ENCODE measurements around the gene IPO8. TPM values are rescaled to one million over a fixed set of nuclear protein-coding genes. Genes with fewer than 3 reads are reported as not detected.
A peak's percentile ranks its signal among the peaks of the same experiment; 100 is the strongest.
"Not testable (repeated sequence)": the region's sequence is repeated elsewhere in the genome, so short reads cannot be mapped to it uniquely, and the experiment has no call there.

Gene IPO8
- total RNA-seq, 1 experiment from 2014 or later: 27.4 TPM

DNA sequence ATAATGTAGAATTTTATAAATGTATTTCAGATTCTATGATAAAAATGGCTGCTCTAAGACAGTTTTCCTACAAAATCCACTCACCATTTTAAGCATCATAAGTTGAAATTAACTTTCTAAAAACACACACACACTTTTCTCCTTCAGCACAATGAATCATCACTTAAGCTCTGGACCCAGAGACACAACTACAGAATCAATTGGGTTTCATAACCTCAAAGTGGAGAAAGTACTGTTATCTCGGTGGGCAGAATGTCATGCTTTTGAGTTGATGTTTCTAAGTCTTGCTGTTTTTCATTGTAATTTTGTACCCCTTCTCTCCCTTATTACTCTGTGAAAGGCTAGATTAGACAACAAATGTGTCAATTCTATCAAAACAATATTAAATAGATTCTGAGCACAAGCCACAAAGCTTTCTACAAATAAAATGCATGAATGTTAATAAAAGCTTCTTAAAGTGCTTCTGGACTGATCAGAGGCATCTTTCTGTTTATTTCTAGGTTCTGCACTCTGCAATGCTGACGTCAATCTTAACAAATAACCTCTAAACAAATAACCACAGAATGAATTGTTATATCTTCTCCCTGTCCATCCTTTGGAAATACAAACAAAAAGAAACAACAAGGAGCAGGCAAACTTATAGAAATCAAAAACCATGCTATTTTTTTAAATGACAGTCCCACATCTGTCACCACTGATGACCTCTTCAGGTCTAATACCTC is 8.2 kb downstream of the IPO8 start:
- DNase-seq (ENCODE audit: low spot score): no peak

DNA sequence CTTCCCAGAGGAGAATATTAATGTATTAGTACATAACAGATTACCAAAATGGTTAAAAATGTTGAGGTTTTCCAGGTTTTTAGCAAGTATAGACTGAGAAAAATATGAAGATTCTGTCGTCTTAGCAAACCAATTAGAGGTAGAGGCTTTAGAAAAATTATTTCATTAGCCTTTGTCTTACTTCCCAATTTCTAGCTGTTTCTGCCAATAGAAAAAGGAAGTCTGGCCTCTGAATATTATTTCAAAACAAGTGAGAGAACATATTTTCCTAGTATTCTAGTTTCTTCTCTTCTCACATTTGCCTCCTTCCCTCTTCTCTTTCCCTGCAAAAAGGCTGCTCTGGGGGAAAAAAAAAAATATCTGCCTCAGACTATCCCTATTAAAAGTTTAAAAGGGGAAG is 16.4 kb downstream of the IPO8 start:
- no peak for DNase-seq (ENCODE audit: low spot score)

DNA sequence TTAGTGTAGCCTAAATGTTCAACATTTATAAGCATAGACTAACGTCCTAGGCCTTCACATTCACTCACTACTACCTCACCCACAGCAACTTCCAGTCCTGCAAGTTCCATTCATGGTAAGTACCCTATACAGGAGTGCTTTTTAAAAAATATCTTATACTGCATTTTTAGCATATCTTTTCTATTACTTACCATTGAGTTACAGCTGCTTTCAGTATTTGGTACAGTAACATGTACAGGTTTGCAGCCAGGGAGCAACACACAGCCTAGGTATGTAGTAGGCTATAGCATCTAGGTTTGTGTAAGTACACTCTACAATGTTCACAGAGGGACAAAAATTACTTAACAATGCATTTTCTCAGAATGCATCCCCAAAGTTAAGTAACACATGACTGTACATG is 17.4 kb downstream of the IPO8 start:
- no peak for DNase-seq (ENCODE audit: low spot score)

DNA sequence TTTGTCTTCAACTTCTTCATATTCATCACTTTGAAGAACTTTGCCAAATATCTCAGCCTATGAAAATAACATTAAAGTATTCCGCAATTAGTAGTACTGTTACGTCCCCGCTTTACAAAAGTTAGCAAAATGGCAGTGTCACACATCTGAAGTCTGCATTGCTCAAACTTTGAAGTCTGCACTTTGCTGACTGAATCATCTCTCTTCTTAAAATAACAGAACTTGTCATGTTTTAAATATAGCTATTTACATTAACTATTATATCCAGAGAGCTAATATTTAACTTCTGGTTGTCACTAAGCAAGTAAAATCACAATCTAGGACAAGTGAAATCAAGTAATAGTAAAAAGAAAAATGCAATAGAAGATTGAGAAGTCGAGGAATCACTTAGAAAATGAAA is 34.5 kb downstream of the IPO8 start:
- no peak for DNase-seq (ENCODE audit: low spot score)

DNA sequence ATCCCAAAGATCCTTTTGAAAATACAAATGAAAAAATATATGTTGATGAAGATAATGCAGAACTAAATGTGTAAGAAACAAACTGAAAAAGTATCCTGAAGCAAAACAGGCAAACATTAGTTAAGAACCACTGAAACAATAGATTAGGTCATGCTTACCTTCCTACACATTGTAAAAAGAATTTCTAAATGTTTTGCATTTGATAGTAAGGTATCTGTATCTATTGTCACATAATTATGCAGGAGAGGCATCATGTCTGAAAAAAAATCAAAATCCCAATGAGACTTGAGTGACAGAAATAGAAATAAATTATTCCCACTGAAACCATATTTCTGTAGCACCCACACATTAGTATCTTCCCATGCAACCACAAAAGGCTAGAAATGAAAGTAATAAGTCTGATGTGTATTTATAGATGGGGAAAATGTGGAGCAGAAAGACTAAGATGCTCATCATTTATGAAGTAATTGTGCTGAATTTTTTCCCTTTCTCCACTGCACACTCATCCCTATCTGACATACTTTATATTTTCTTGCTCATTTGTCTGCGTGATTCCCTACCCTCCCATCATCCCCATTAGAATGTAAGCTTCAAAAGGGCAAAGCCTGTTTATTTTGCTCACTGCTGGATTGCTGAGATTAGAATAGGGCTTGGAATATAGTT is 43.5 kb downstream of the IPO8 start:
- DNase-seq (ENCODE audit: low spot score): no peak

DNA sequence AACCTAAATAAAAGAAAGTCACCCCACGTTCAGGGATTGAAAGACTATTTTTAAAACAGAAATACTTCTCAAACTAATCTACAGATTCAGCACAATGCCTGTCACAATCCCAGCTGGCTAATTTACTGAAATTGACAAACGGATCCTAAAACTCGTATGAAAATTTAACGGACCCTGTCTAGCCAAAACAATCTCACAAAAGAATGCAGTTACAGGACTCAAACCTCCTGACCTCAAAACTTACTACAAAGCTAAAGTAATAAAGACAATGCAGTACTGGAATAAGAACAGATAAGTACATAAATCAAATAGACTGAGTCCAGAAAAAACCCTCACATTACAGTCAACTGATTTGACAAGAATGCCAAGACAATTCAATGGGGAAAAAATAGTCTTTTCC is 48.8 kb downstream of the IPO8 start:
- no peak for DNase-seq (ENCODE audit: low spot score)

DNA sequence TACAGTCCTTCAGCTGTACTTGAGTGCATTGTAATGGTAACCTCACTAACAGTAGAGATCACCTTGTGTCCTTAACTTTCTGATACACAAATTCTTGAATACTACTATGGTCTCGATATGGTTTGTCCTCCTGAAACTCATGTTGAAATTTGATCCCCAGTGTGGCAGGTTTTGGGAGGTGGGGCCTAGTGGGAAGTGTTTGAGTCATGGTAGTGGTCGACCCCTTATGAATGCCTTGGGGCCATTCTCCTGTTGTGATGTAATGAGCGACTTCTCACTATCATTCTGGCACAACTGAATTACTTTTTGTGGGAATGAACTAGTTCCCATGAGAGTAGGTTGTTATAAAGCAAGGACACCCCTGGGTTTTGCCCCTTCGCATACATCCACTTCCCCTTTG is 52.3 kb downstream of the IPO8 start:
- no peak for DNase-seq (ENCODE audit: low spot score)

DNA sequence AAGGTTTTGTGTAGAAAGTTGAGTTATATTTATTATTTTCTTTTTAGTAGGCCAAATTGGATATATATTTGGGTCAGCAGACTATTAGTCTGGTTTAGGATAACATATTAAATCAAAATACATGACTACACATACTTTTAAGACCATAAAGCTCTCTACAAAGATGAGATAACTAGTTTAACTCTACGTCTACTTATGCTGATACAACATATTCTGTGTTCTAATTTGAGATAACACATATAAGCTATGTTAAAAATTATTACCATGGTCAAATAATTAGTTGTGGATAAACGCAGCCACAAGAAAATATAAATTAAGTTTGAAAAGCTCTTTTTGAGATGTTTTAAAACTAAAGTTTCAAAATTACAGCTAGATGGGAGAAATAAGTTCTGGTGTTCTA is 55.3 kb downstream of the IPO8 start:
- DNase-seq (ENCODE audit: low spot score): no peak

DNA sequence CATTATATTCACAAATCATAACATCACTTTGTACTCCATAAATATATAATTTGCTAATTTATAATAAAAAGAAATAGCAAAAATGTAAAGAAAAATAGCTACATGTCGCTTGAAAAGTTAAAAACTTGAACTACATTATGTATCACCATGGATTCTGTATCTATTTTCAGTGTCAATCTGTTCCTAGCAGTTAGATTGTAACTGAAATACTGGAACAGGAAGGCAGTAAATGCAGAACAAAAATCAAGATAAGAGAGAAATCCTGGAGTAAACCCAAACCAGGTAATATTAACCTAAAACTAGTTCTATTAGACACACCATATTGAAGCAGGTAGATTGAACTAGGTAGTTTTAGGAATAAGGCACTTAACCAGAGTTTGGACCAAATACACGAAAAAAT is 60.3 kb downstream of the IPO8 start:
- no peak for DNase-seq (ENCODE audit: low spot score)

DNA sequence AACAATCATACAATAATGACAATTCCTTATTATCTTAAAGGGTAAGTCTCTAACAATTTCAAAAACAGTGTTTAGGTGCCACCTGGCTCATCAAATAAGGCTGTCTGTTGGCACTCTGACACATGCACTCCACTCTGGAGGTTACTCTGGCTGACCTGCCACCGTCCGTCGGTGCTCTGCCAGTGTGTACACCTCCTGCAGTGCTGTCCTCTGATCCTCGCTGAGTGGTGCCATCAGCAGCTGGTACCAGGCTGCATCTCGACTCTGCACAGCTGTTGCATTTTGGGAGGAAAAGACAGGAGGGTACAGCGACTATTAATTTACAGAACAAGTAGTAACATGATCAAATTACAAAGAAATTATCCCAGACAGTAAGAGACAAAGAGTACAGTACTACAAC is 63.9 kb downstream of the IPO8 start:
- no peak for DNase-seq (ENCODE audit: low spot score)

DNA sequence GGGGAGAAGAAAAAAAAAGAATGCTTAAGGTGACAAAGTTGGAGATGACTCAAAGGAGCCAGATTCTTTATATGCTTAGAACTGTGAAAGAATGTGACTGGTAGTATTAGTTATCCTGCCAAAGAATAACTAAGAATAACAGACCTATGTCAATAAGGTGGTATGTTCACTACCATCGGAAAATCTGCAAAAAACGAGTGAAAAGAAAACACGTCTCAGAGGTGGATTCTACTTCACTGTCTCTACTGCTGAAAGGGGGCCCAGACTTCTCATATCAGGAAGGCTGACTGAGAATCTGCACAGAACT is 64.7 kb downstream of the IPO8 start:
- no peak for DNase-seq (ENCODE audit: low spot score)

DNA sequence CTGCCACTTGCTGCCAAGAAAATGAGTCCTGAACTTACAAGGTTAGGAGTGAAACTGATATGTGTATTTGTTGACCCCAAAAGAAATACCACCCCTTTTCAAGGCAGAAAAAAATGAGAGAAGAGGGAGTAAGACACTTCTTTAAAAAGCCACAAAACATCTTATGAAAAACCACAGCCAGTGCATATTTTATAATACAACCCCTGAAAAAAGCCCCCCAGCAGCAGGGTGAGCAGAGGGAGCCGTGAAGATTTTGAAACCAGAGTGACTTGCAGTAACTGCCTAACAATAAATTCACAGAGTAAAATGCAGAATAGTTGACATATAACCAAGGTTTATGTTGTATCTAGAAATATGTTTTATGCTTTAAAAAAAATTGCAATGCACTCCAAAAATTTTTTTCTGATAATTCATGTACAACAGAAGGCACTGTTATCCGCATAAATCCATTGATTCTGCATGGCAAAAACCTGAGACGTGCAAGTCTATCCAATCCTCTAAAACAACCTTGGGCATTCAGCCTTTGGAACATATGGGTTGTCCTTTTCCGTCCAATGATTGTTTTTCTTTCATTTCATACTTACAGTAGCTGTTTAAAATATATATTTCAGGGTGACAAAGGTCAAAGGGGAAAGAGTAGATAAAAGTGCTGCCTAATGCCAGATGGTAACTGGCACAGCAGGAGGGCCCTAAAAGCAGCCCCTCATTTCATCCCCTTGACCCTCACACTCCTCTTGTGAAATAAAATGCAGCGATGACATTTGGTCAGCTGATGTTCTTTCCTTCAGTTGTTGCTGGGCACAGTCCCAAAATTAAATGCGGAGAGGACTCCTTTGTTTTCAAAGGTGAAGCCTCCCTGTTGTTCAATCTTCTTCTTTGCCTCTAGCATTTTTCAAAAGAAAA is 65.3 kb downstream of the IPO8 start:
- DNase-seq (ENCODE audit: low spot score): no peak

DNA sequence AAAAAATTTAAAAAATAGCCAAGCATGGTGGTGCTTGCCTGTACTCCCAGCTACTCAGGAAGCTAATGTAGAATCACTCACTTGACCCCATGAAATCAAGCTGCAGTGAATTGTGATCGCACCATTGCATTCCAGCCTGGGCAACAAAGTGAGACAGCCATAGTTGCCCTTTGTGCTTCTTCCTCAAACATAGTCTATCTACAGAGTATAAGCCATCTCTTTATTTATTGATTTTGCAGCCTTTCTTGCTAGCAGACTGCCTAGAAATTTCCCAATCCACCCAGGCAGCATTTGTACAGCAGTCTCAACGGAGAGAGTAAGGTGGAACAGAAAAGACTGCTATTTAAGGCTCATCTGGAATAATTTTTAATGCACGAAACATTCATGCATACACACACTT is 68.8 kb downstream of the IPO8 start:
- DNase-seq (ENCODE audit: low spot score): no peak

DNA sequence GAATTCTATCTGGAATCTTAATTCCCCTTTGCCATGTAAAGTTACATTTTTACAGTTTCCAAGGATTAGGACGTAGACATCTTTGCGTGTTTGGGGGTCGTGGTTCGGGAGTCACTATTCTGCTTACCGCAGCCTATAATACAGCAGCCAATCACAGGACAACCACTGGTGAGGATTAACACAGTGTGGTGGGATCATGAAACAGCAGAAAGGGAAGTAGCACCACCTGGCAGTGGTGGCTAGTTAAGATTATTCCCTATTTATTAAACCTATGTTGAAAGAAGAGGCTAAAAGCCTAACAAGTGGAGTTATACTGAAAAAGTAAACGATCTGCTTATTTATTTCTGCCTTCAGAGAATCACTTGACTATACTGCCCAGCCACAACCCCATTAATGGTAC is 71.7 kb downstream of the IPO8 start:
- DNase-seq (ENCODE audit: low spot score): no peak

DNA sequence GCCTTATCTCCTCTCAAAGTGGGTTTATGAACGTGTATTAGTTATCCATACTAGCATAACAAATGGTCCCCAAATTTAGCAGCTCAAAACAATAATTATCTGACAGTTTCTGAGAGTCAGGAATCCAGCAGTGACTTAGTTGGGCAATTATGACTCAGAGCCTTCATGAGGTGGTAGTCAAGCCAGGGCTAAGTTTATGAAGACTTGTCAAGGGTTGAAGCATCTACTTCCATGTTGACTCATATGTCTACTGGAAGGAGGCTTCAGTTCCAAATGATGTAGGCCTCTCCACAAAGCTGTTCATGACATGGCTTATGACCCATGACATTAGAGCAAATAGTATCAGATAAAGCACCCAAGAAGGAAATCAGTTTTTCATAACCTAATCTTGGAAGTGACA is 73.2 kb downstream of the IPO8 start:
- DNase-seq (ENCODE audit: low spot score): peak; percentile 23

DNA sequence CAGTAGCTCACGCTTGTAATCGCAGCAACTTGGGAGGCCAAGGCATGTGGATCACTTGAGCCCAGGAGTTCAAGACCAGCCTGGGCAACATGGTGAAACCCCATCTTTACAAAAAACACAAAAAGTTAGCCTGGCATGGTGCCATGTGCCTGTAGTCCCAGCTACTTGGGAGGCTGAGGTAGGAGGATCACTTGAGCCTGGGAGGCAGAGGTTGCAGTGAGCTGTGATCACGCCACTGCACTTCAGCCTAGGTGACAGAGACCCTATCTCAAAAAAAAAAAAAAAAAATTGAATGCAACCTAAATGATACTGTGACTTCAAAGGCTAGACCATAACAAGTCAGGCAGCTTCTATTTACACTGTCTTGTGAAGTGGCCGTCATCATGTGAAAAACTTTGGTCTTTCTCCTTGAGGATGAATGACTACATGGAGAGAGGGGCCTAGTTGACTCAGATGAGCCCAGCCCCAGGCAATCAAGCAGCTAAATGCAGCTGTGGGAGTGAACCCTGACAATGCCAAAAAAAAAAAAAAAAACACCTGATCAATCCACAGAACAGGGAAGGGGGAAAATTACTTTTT is 73.9 kb downstream of the IPO8 start:
- DNase-seq (ENCODE audit: low spot score): not testable (repeated sequence)

DNA sequence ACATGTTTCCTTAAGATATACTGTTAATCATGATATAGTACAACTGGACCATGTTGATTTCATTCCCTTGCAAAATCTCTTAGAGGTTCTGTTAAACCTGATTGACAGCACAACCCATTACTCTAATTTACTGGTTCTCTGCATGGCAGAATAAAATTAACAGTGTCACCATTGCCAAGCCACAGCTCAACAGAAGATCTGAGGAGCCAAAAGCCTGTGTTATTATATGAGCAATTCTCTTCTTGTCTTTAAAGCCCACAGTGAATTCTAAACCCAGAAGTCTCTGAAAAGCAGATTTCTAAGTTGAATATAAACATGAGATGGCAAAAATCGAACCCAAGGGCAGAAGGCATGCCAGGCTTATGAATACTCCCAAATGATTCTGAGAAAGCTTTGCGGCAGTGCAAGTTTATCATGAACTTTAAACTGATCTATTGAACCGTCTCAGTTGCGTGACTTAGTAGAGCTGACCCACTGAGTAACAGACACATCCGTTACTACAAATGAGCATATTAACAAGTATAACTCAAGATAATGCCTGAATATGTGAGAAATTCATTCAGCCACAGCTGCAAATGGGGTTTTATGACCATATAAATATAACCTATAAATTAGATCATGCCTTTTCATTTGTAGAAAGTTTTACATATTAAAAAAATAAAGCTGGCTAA is 78.2 kb downstream of the IPO8 start:
- no peak for DNase-seq (ENCODE audit: low spot score)

DNA sequence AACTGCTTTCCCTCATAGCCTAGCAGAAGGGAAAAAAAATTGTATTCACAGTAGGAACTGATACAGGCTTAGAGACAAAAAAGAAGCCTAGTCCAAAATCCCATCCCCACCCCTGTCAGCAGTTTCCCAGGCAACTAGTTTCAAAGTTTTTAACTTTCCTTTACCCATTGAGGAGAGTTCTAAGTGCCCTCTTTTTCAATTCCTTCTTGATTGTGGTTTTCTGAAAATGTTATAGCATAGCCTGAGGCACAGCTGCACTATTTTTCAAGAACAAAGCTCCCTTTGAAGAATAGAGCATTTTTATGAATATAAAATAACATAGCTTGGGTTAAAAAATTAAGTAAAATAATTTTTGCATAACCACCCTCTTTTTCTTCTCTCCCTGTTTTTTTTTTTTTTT is 81.6 kb downstream of the IPO8 start:
- DNase-seq (ENCODE audit: low spot score): no peak

DNA sequence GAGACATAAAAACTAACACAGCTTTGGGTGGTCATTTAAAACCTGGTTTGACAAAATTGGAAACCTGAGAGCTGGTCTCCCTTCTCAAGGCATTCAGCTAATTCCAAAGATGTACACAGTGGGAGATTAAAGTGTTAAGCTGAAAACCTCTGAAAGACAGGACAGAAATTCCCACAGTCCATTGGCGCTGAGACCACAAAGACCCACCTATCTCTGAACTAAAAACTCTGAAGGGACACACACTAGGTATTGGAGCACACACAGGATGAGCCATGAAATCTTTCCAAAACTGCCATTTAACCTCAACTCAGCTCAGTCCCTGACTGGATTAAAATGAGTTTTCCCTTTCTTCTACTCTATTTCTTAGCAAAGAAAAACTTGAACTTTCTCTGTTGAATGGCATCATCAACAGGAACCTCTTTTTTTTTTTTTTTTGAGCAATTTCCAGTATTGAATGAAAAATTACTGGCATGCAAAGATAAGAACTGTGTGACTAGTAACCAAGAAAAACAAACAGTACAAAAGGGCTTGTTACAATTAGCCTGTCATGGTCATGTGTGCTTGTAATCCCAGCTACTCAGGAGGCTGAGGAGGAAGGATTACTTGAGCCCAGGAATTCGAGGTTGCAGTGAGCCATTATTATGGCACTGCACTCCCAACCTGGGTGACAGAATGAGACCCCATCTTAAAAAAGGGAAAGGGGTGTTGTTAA is 82.4 kb downstream of the IPO8 start:
- peak; percentile 35 for DNase-seq (ENCODE audit: low spot score)

DNA sequence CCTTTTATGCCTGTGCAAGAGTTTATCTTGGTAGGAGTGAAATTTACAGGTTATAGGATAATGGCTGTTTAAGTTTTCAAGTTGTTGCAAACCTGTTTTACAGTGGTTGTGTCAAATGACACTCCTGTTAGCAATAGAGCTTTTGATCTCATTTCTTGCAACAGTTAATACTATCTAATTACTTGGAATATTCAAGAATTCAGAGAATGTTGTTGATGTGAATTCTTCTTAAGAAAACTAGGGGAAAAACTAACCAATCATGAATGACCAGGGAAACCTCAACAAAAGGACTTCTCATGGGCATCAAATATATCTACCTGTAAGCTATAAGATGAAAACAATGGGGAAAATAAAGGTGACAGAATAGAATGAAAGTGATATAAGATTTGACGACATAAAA is 85.0 kb downstream of the IPO8 start:
- no peak for DNase-seq (ENCODE audit: low spot score)

DNA sequence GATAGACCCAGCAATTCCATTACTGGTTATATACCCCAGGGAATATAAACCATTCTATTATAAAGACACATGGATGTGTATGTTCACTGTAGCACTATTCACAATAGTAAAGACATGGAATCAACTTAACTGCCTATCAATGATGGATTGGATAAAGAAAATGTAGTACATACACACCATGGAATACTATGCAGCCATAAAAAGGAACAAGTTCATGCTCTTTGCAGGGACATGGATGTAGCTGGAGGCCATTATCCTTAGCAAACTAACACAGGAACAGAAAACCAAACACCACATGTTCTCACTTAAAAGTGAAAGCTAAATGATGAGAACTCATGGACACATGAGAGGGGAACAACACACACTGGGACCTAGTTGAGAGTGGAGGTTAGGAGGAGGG is 85.8 kb downstream of the IPO8 start:
- not testable (repeated sequence) for DNase-seq (ENCODE audit: low spot score)
